HG02763 (cell line): Measurements from ENCODE around the gene RALA.
"Not testable (repeated sequence)": the region's sequence is repeated elsewhere in the genome, so short reads cannot be mapped to it uniquely, and the experiment has no call there.

Source experiments
- ATAC-seq: cut with Tn5 transposase; IDR thresholded peaks from one replicate; pipeline ENCODE4 v1.9.1; 2021; ENCODE audit warnings: mild to moderate bottlenecking, moderate library complexity; ENCODE audit not compliant: unreplicated experiment

RALA gene

DNA sequence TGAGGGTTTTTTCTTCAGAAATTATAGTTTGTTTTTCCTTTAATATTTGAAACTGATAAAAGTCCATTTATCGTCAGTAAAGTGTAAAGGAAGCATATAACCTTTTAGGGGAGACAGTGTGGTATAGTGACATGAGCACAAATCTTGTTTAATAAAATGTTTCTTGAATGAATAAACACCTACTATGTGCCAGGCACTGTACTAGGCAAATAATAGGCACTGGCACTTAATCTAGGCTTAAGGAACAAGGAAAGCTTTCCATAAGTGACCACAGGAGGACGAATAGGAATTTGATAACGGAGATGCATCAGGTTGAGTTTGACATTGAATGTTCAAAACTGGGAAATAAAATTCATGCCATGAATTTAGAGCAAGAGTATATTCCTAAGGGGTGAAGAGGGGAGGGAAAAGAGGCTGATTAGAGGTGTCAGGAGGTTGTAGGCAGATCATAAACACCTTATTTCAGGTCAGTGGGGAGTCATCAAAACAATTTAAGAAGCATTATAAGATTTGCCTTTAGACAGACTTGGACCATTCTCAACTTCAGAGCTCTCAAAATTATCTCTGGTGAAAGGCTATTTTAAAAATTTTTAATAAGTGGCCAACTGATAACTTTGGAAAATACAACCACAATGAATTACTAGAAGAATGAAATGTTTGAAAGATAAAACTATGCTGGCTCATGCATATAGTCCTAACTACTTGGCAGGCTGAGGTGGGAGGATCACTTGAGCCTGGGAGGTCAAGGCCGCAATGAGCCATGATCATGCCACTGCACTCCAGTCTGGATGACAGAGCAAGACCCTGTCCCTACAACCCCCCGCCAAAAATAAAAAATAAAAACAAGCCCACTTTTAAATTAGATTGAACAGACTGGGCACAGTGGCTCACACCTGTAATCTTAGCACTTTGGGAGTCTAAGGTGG is 22.4 kb downstream of the RALA start:
- ATAC-seq = no peak

GRCh38 chr7:39647816-39648215 is 24.4 kb downstream of the RALA start:
- no peak for ATAC-seq

DNA sequence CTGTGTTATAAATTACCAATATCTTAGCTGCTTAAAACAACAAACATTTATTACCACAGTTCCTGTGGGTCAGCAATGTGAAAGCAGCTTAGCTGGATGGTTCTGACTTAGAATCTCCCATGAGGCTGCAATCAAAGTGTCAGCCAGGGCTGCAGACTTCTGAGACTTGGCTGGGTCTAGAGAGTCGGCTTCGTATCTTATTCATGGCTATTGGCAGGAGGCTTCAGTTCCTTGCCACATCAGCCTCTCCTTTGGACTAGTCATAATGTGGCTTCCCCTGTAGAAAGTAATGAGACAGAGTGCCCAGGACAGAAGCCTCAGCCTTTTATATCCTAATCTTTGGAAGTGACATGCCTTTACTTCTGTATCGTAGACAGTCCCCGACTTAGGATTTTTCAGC is 27.3 kb downstream of the RALA start:
- no peak for ATAC-seq

DNA sequence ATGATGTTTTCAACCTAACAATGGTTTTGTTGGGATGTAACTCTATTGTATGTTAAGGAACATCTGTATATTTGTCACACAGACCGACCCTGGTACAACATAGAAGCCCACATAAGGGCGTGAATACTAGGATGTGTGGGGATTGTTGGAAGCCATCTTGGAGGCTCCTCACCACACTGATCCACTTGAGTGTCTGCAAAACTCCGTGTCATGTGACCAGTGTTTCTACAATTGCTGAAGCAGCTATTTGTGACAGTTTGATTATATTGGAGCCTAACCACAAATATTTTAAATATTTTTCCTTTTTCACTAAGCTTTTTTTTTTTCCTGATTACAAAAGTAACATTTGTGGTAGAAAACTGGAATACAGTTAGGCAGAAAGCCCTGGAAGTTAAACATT is 27.9 kb downstream of the RALA start:
- no peak for ATAC-seq

- ATAC-seq = no peak
These were observed 33.0 kb downstream of the RALA start for GRCh38 chr7:39656415-39656814.

DNA sequence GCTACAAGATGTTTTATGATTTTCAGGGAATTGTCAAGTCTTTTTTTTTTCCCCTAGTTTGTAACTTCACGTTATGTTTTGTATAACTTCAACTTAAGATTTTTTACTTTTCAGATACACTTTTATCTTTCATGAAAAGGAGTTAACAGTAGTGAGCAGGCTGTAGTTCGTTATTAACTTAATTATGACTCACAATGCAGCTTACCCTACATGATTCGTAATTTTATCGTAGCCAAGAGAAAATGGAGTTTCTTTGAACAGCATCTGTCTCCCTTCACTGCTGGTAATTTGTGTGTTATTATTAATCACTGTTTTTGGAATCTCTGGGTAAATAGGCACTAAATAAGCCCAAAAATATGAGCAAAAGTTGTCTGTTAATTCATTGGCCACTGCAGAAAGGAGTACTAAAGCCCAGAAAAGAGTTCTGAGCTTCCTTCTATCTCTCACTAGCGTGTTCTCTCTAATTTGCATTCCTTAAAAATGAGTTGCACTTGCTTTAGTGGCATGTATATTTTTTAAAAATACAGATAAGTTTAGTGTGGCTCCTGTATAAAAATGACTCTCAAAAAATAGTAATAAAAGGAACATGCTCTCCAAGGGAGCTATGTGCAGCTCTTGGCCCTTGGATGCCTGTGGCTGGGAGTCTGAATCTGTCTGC is 36.1 kb downstream of the RALA start:
- no peak for ATAC-seq

GRCh38 chr7:39661960-39662359 is 38.6 kb downstream of the RALA start:
- ATAC-seq = no peak

DNA sequence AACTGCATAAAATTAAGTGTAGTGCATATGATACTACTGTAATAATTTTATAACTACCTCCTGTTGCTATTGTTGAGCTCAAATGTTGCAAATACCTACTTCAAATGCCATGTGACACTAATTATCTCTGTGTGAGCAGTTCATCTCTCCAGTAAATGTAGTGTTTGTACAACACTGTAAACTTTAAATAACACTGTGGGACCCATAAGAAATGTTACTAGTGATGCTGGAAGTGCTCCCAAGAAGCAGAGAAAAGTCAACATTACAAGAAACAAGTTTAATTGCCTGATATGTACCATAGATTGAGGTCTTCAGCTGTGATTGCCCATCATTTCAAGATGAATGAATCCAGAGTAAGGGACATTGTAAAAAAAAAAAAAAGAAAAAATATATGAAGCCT is 39.9 kb downstream of the RALA start:
- no peak for ATAC-seq

DNA sequence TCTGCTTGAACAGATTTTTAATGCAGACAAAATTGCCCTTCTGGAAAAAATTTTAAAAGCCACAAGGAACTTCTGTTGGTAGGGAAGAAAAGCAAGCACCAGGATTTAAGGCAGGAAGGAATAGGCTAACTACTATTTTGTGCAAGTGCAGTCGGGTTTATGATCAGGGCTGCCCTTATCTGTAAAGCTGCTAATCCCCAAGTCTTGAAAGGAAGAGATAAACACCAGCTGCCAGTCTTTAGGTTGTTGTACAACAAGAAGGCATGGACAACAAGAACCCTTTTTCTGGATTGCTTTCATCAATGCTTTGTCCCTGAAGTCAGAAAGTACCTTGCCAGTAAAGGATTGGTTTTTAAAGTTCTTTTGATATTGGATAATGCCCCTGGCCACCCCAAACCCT is 40.7 kb downstream of the RALA start:
- ATAC-seq = no peak

DNA sequence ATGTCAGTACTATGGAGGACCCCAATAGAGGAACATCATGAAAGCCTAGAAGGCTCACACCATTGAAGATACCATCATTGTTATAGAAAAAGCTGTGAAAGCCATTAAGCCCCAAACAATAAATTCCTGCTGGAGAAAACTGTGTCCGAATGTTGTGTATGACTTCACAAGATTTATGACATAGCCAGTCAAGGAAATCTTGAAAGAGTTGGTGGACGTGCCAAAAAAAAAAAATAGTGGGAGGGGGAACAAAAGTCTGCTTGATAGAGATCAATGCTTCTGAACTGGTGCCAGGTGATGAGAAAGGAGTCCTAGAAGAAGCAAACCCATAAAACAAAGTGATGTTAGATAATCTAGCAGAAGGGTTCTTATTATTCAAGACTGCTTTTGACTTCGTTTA is 41.2 kb downstream of the RALA start:
- no peak for ATAC-seq

DNA sequence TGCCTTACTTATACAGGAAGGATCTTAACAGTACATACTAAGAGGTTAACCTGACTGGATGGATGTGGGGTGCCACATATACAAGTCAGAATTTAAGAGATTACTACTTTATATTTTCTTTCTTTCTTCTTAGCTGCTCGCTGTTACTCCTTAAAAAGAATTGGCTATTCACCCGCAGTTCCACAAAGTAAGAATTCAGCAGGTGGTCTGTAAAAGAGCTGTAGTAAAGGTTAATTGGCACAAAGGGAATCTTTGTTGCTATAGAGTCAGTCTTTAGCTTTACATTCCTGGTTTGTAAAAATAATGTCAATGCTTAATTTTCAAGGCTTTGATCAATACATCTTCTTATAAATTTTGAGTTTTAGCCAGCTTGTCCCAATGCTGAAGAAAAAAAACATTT is 43.2 kb downstream of the RALA start:
- ATAC-seq = no peak

GRCh38 chr7:39667341-39667923 is 44.1 kb downstream of the RALA start:
- ATAC-seq = no peak

GRCh38 chr7:39668280-39668679 is 44.9 kb downstream of the RALA start:
- not testable (repeated sequence) for ATAC-seq

GRCh38 chr7:39670052-39670451 is 46.7 kb downstream of the RALA start:
- no peak for ATAC-seq

DNA sequence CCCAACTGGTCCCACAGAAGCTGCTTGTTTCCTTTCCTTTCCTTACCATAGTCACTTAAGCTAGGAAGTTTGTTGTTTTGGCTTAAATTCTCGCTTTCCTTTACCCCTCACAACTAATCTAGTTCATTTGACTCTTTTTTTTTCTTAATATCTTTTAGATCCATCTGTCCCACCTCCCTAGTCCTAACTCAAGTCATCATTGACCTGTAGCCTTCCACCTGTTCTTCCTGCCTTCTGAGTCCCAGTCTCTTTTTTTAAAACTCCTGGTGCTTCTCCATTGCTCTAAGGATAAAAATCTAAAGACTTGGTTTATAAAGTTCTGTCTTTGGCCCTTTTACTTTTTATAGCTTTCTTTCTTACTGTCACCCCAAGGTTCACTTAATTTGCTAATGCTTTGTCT is 47.6 kb downstream of the RALA start:
- no peak for ATAC-seq

- ATAC-seq = no peak
These were observed 48.8 kb downstream of the RALA start for GRCh38 chr7:39672176-39672575.

GRCh38 chr7:39673868-39674267 is 50.5 kb downstream of the RALA start:
- no peak for ATAC-seq

DNA sequence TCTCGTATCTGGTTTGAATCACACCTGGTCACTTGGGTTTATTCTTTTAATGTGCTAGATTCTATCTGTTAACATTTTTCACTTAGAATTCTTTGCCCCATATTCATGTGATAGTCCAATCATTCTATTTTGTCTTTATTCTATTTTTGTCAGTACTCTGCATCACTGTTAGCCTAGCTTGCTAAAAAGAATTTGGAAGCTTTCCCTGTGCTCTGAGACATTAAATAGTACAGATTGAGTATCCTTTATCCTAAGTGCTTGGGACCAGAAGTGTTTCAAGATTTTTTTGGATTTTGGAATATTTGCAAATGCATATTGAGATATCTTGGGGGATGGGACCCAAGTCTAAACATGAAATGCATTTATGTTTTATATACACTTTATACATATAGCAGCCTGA is 51.0 kb downstream of the RALA start:
- no peak for ATAC-seq

GRCh38 chr7:39676346-39676745 is 53.0 kb downstream of the RALA start:
- no peak for ATAC-seq

GRCh38 chr7:39678930-39679709 is 55.7 kb downstream of the RALA start:
- no peak for ATAC-seq

- not testable (repeated sequence) for ATAC-seq
These were observed 56.5 kb downstream of the RALA start for GRCh38 chr7:39679874-39680273.
